Upper lobe of left lung (tissue), 6 donors: ENCODE data around the gene DNER. TPM values are rescaled to one million over a fixed set of nuclear protein-coding genes. Genes with fewer than 3 reads are reported as not detected.

ENCODE experiments used
- ATAC-seq, 2 donors: fragments of 200-7000 bp; cut with Tn5 transposase; one replicate each; pipeline ENCODE4 v1.9.1; 2022; ENCODE audit warnings: mild to moderate bottlenecking in 2 of 2, moderate library complexity in 2 of 2; ENCODE audit not compliant: low FRiP score in 2 of 2
- DNase-seq, 2 donors: peaks; one replicate each; pipeline ENCODE4 v3.0.0-alpha.2; 2019 to 2020
- H3K27ac ChIP-seq, 4 donors: fragments of 200-600 bp; sonication (generic); one replicate each; pipeline ENCODE4 v1.5.1; 2016 to 2019
- H3K27me3 ChIP-seq, 4 donors: fragments of 200-600 bp; sonication (generic); one replicate each; pipeline ENCODE4 v1.5.1; 2017 to 2019
- H3K36me3 ChIP-seq, 4 donors: fragments of 200-600 bp; sonication (generic); one replicate each; pipeline ENCODE4 v1.5.1; 2016 to 2019
- H3K4me1 ChIP-seq, 4 donors: fragments of 200-600 bp; sonication (generic); one replicate each; pipeline ENCODE4 v1.5.1; 2018 to 2019
- H3K4me3 ChIP-seq, 4 donors: fragments of 200-600 bp; sonication (generic); one replicate each; pipeline ENCODE4 v1.5.1; 2017 to 2019; ENCODE audit warnings: mild to moderate bottlenecking in 2 of 4, moderate library complexity in 1 of 4
- H3K9me3 ChIP-seq, 4 donors: fragments of 200-600 bp; sonication (generic); one replicate each; pipeline ENCODE4 v1.5.1; 2018 to 2019
- CTCF ChIP-seq, 6 experiments: fragments of 450-650 bp in 4 of 6; fragments of 200-600 bp in 2 of 6; sonication (generic) in 2 of 6; IDR thresholded peaks; one replicate each; pipeline ENCODE4 v1.5.1; 2016 to 2019; ENCODE audit warnings: antibody characterized with exemption in 6 of 6
- EP300 ChIP-seq, 4 donors: sonication (generic); formaldehyde crosslinking; IDR thresholded peaks; one replicate each; pipeline ENCODE4 v1.5.1; 2017; ENCODE audit warnings: antibody characterized with exemption in 4 of 4, control low read depth in 2 of 4
- POLR2A ChIP-seq, 4 donors: fragments of 450-650 bp; IDR thresholded peaks; one replicate each; pipeline ENCODE4 v1.5.1; 2016 to 2017; ENCODE audit warnings: antibody characterized with exemption in 4 of 4, mild to moderate bottlenecking in 2 of 4
- POLR2AphosphoS5 ChIP-seq, 2 donors: sonication (generic); formaldehyde crosslinking; IDR thresholded peaks; one replicate each; pipeline ENCODE4 v1.5.1; 2017; ENCODE audit warnings: antibody characterized with exemption in 2 of 2
- WGBS, 2 donors: methylation state at CpG; one replicate each; pipeline ENCODE4 v1.1.5; 2017 to 2018; 5-methylcytosine and 5-hydroxymethylcytosine counted together
- total RNA-seq, 6 donors: library from RNA; depleted of rRNA in 4 of 6; stranded (reverse); fragments of >200 nt in 4 of 6; gene quantifications; one replicate each; pipeline versions ENCODE4 v1.1.0 to v1.2.1, GENCODE V29; 2016 to 2021
- donor health status: DM: no; HTN: no; CAD: no; lungs with moderate emphysema.
- donor health status: DM: no; HTN: yes; CAD: no; lungs with severe emphysema.

Gene DNER
- total RNA-seq, 6 donors from 2014 or later, result 0.31 to 2.1 (median 0.98) TPM

GRCh38 chr2:229586746-229587705 is 127.3 kb downstream of the DNER start:
- Histone ChIP-seq H3K27me3 (no peaks in the 10 kb centered on the region), H3K27ac (no peak overlapping the region), H3K4me1 (peaks cover 0 to 6% (median 3%) of the 10 kb centered on the region in 4 donors), H3K4me3 (peak overlapping the region in 2 of 4 donors; percentile 28 to 36), H3K9me3 (no peaks in the 10 kb centered on the region), H3K36me3 (no peaks in the 10 kb centered on the region)
- ATAC-seq (peak; percentile 88 to 97), DNase-seq (peak; percentile 3 to 78)
- TF ChIP-seq POLR2A (IDR thresholded peaks at IDR 0.05), result no peak
- TF ChIP-seq CTCF (IDR thresholded peaks at IDR 0.05), result peak; percentile 69 to 86 (median 79)
- WGBS, 2 donors, result 27 to 33% methylated on average over 20 of the region's 20 CpGs

GRCh38 chr2:229586012-229586411 is 128.3 kb downstream of the DNER start:
- WGBS, 2 donors, result 85 to 90% methylated on average over 7 of the region's 7 CpGs
- DNase-seq, result no peak
- Histone ChIP-seq H3K27ac (no peak overlapping the region), H3K4me1 (peaks cover 0 to 6% (median 3%) of the 10 kb centered on the region in 4 donors), H3K27me3 (no peaks in the 10 kb centered on the region), H3K36me3 (no peaks in the 10 kb centered on the region), H3K9me3 (no peaks in the 10 kb centered on the region), H3K4me3 (no peak overlapping the region)
- TF ChIP-seq POLR2AphosphoS5 (IDR thresholded peaks at IDR 0.05) (no peak), CTCF (IDR thresholded peaks at IDR 0.05) (no peak), EP300 (IDR thresholded peaks at IDR 0.05) (no peak), POLR2A (IDR thresholded peaks at IDR 0.05) (no peak)
- ATAC-seq, result no peak

- Histone ChIP-seq H3K27ac (no peak overlapping the region), H3K4me3 (no peak overlapping the region), H3K9me3 (no peaks in the 10 kb centered on the region), H3K4me1 (peaks cover 0 to 5% (median 2%) of the 10 kb centered on the region in 4 donors), H3K36me3 (no peaks in the 10 kb centered on the region), H3K27me3 (no peaks in the 10 kb centered on the region)
- 85 to 88% methylated on average over 7 of the region's 7 CpGs for WGBS, 2 donors
- ATAC-seq, result no peak
- TF ChIP-seq EP300 (IDR thresholded peaks at IDR 0.05), result no peak
- TF ChIP-seq POLR2A (IDR thresholded peaks at IDR 0.05), result no peak
- no peak for TF ChIP-seq CTCF (IDR thresholded peaks at IDR 0.05)
- TF ChIP-seq POLR2AphosphoS5 (IDR thresholded peaks at IDR 0.05), result no peak
- DNase-seq, result no peak
These were observed 132.2 kb downstream of the DNER start for GRCh38 chr2:229582151-229582550.

- Histone ChIP-seq H3K9me3 (no peaks in the 10 kb centered on the region), H3K4me3 (no peak overlapping the region), H3K27me3 (no peaks in the 10 kb centered on the region), H3K4me1 (no peaks in the 10 kb centered on the region), H3K27ac (no peak overlapping the region), H3K36me3 (no peaks in the 10 kb centered on the region)
- ATAC-seq, result no peak
- TF ChIP-seq CTCF (IDR thresholded peaks at IDR 0.05) (no peak), POLR2A (IDR thresholded peaks at IDR 0.05) (no peak), EP300 (IDR thresholded peaks at IDR 0.05) (no peak), POLR2AphosphoS5 (IDR thresholded peaks at IDR 0.05) (no peak)
- no peak for DNase-seq
- WGBS, 2 donors, result 57 to 66% methylated on average over 8 of the region's 8 CpGs
These were observed 136.1 kb downstream of the DNER start for GRCh38 chr2:229578052-229578846.
